Activated CD4-positive, alpha-beta T cell treated with anti-CD3 and anti-CD28 coated beads, Interleukin-2, amount 10 ng/mL, durations not matched to agents 24 days and 14 days (primary cell): Measurements from ENCODE around the gene NOP9. TPM values are rescaled to one million over a fixed set of nuclear protein-coding genes. Genes with fewer than 3 reads are reported as not detected.
"Not testable (repeated sequence)": the region's sequence is repeated elsewhere in the genome, so short reads cannot be mapped to it uniquely, and the experiment has no call there.

Experiments
- DNase-seq: peaks from one replicate; pipeline ENCODE4 v3.0.0; 2022
- H3K27ac Mint-ChIP-seq: one replicate; pipeline ENCODE4 v1.8.0; 2022; ENCODE audit warnings: mild to moderate bottlenecking, mixed read lengths
- H3K27me3 Mint-ChIP-seq: one replicate; pipeline ENCODE4 v1.8.0; 2022; ENCODE audit warnings: mixed read lengths
- H3K36me3 Mint-ChIP-seq: one replicate; pipeline ENCODE4 v1.8.0; 2022; ENCODE audit warnings: low read depth, mild to moderate bottlenecking, mixed read lengths
- H3K4me1 Mint-ChIP-seq: one replicate; pipeline ENCODE4 v1.8.0; 2021; ENCODE audit warnings: mixed read lengths
- H3K4me3 Mint-ChIP-seq: one replicate; pipeline ENCODE4 v1.8.0; 2022; ENCODE audit warnings: mild to moderate bottlenecking, moderate library complexity, mixed read lengths
- H3K9me3 Mint-ChIP-seq: one replicate; pipeline ENCODE4 v1.8.0; 2021; ENCODE audit warnings: mixed read lengths
- intact Hi-C: fragments of 100-400 bp; cut with micrococcal nuclease; formaldehyde crosslinking; loops from one replicate; pipeline ENCODE4 v1.15.1; 2023
- total RNA-seq: library from RNA; stranded (reverse); gene quantifications from 2 replicates; pipeline ENCODE4 v1.2.3, GENCODE V29; 2022

The NOP9 gene
- total RNA-seq, 1 donor from 2014 or later, result 48.3 TPM

GRCh38 chr14:24325963-24326362, 26.3 kb downstream of the NOP9 start:
- H3K9me3 Mint-ChIP-seq, result no peaks in the 10 kb centered on the region
- no peaks in the 10 kb centered on the region for H3K36me3 Mint-ChIP-seq
- H3K4me3 Mint-ChIP-seq, result no peak overlapping the region
- peaks cover 30% of the 10 kb centered on the region for H3K4me1 Mint-ChIP-seq
- DNase-seq, result no peak
- intact Hi-C loops, result no loop called here
- H3K27ac Mint-ChIP-seq, result no peak overlapping the region
- peaks cover 5% of the 10 kb centered on the region for H3K27me3 Mint-ChIP-seq

GRCh38 chr14:24327303-24327702, 27.7 kb downstream of the NOP9 start:
- Mint-ChIP-seq H3K4me1 (peaks cover 39% of the 10 kb centered on the region), H3K27me3 (peaks cover 11% of the 10 kb centered on the region), H3K27ac (no peak overlapping the region), H3K4me3 (no peak overlapping the region), H3K9me3 (no peaks in the 10 kb centered on the region), H3K36me3 (no peaks in the 10 kb centered on the region)
- DNase-seq, result no peak
- intact Hi-C loops, result no loop called here

DNA sequence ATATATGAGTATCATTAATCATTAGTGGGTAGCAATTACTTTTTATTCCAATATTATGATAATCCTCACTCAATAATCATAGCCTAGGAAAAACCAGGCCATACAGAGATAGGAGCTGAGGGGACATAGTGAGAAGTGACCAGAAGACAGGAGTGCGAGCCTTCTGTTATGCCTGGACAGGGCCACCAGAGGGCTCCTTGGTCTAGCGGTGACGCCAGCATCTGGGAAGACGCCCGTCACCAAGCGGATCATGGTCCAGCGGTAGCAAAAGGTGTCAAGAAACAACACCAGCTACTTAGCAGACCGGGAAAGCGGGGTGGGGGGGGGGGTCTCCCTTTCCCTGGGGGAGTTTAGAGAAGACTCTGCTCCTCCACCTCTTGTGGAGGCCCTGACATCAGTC, 28.3 kb downstream of the NOP9 start:
- intact Hi-C loops, H3K9me3 Mint-ChIP-seq, H3K4me3 Mint-ChIP-seq, H3K36me3 Mint-ChIP-seq, H3K27ac Mint-ChIP-seq: not testable (repeated sequence)
- H3K4me1 Mint-ChIP-seq, result peaks cover 42% of the 10 kb centered on the region
- DNase-seq, result peak; percentile 72
- H3K27me3 Mint-ChIP-seq, result peaks cover 13% of the 10 kb centered on the region

- Mint-ChIP-seq H3K27ac (no peak overlapping the region), H3K36me3 (no peaks in the 10 kb centered on the region), H3K4me3 (no peak overlapping the region), H3K27me3 (peaks cover 17% of the 10 kb centered on the region), H3K4me1 (peaks cover 47% of the 10 kb centered on the region), H3K9me3 (no peaks in the 10 kb centered on the region)
- intact Hi-C loops, result no loop called here
- DNase-seq, result no peak
These were observed 29.5 kb downstream of the NOP9 start for GRCh38 chr14:24329073-24329663.

DNA sequence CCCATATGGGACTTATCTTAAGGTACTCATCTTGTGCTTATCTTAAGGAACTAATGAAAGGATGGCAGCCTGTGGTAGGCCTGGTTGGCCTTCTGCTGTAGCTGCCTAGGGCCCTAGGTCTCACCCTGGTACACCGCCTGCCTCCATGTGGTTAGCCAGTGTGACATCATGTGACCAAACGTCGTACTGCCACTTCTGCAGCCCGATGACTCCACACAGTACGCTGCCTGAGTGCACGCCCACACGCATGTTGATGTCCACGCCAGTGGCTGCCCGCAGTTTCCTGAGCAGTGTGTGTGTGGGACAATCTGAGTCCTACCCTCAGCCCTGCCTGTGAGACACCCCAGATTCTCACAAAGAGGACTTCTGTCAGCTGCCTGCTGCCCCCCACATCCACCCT, 30.1 kb downstream of the NOP9 start:
- Mint-ChIP-seq H3K27me3 (peaks cover 21% of the 10 kb centered on the region), H3K9me3 (no peaks in the 10 kb centered on the region), H3K36me3 (no peaks in the 10 kb centered on the region), H3K4me3 (no peak overlapping the region), H3K27ac (no peak overlapping the region), H3K4me1 (peaks cover 50% of the 10 kb centered on the region)
- intact Hi-C loops, result loop anchor here (5.0 kb wide), 1 partner anchor 343 kb away; no protein-coding TSS in a partner anchor
- peak; percentile 79 for DNase-seq

- Mint-ChIP-seq H3K4me3 (no peak overlapping the region), H3K4me1 (peaks cover 55% of the 10 kb centered on the region), H3K36me3 (peaks cover 8% of the 10 kb centered on the region), H3K9me3 (no peaks in the 10 kb centered on the region), H3K27ac (no peak overlapping the region), H3K27me3 (peaks cover 29% of the 10 kb centered on the region)
- intact Hi-C loops, result loop anchor here (5.0 kb wide), 1 partner anchor 341 kb away; no protein-coding TSS in a partner anchor
- no peak for DNase-seq
These were observed 31.5 kb downstream of the NOP9 start for GRCh38 chr14:24330973-24331674.

GRCh38 chr14:24331731-24332267, 32.1 kb downstream of the NOP9 start:
- Mint-ChIP-seq H3K4me1 (peaks cover 56% of the 10 kb centered on the region), H3K9me3 (no peaks in the 10 kb centered on the region), H3K27ac (peak overlapping the region; percentile 26), H3K4me3 (peak overlapping the region; percentile 87), H3K36me3 (peaks cover 14% of the 10 kb centered on the region), H3K27me3 (peaks cover 33% of the 10 kb centered on the region)
- no peak for DNase-seq
- intact Hi-C loops, result loop anchor here (1.0 to 5.0 kb wide), 4 partner anchors 21 to 341 kb away; partner anchors contain the start of genes LTB4R and LTB4R2

DNA sequence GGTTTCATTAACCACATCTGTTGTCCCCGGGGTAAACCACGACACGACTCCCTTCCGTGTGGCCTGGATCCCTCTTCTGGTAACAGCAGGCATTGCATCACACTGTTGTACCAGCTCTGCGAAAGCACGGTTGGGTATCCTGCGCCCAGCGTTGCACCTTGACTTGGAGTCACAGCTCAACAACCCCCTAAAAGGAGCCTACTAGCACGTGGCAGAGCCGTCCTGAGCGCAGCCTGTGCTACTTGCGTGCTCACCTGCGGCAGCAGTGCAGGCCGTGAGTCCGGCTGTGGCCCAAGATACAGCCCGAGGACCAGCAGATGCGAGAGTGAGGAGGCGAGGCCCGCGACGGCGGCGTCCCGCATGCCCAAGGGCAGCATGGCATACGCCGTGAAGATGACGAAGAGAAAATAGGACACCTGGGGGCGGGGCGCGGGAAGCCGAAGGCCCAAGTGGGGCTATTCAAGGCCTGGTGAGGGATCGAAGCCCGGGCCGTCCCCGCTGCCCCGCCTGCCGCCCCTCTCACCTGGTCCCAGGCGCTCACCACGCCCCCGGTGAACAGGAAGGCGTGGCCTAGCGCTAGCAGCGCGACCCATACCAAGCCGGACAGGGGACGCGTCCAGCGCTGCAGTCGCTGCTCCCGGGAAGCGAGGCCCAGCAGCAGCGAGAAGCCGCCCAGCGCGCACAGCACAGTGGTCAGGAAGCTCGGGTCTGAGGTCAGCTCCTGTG, 32.8 kb downstream of the NOP9 start:
- H3K27me3 Mint-ChIP-seq, result peaks cover 33% of the 10 kb centered on the region
- DNase-seq, result peak; percentile 95
- no peaks in the 10 kb centered on the region for H3K9me3 Mint-ChIP-seq
- H3K4me1 Mint-ChIP-seq, result peaks cover 51% of the 10 kb centered on the region
- H3K36me3 Mint-ChIP-seq, result peaks cover 20% of the 10 kb centered on the region
- intact Hi-C loops, result loop anchor here (1.0 to 5.0 kb wide), 4 partner anchors 22 to 340 kb away; partner anchors contain the start of genes LTB4R and LTB4R2
- peak overlapping the region; percentile 26 for H3K27ac Mint-ChIP-seq
- H3K4me3 Mint-ChIP-seq, result peak overlapping the region; percentile 87

DNA sequence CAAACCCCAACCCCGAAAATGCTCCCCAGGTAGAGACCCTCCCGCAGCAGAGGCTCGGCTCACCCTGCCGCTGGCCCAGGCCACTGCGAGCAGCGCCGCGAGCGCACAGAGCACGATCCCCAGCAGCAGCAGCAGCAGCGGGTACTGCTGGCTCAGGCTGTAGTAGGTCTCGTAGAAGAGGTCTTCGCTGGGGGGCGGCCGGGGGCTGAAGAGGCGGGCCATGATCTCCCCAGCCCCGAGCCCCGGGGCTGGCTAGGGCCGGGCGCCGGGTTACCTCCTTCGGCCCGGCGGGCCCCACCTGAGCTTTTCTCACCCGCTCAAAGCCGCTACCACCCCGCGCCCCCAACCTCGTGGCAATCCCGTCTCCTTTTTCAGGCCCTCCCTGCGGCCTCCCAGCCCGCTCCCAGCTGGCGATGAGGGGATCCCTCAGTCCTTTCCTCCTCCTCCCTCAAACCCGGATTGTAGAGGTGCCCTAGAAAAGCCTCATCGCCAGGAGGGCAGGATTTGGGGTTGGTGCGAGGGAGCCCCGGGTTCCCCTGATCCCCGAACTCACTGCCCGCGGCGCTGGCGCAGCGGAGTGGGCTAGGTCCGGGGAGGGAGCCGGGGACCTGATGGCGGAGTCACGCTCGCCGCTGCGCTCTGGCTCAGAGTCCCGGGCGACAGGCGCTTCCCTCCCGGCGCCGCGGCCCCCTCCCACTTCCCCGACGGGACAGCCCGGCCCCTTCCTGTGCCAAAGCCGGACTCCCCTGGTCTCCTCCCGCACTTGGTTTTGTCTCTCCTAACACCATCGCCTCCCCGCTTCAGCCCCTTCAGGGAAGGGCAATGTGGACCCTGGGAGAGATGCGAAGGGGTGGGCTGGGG, 35.0 kb downstream of the NOP9 start, which contains the start of gene ADCY4:
TSS of gene ADCY4 (minus strand) at position 641 of the 861 bp plus-strand sequence. CDS start at position 222, 419 bp downstream.
- peaks cover 47% of the 10 kb centered on the region for H3K4me1 Mint-ChIP-seq
- intact Hi-C loops, result loop anchor here (5.0 kb wide), 1 partner anchor 338 kb away; no protein-coding TSS in a partner anchor
- peaks cover 33% of the 10 kb centered on the region for H3K27me3 Mint-ChIP-seq
- DNase-seq, result peak; percentile 75
- H3K27ac Mint-ChIP-seq, result peak within 1 kb of the TSS; percentile 45
- H3K4me3 Mint-ChIP-seq, result peak within 1 kb of the TSS; percentile 61
- H3K9me3 Mint-ChIP-seq, result no peaks in the 10 kb centered on the region
- H3K36me3 Mint-ChIP-seq, result peaks cover 30% of the 10 kb centered on the region

GRCh38 chr14:24335461-24336171, 36.0 kb downstream of the NOP9 start:
- H3K27me3 Mint-ChIP-seq, result peaks cover 31% of the 10 kb centered on the region
- H3K4me1 Mint-ChIP-seq, result peaks cover 46% of the 10 kb centered on the region
- H3K9me3 Mint-ChIP-seq, result no peaks in the 10 kb centered on the region
- H3K4me3 Mint-ChIP-seq, result peak overlapping the region; percentile 35
- intact Hi-C loops, result no loop called here
- DNase-seq, result no peak
- H3K36me3 Mint-ChIP-seq, result peaks cover 30% of the 10 kb centered on the region
- H3K27ac Mint-ChIP-seq, result no peak overlapping the region

GRCh38 chr14:24337144-24337823, 37.6 kb downstream of the NOP9 start:
- Mint-ChIP-seq H3K4me1 (peaks cover 37% of the 10 kb centered on the region), H3K27ac (no peak overlapping the region), H3K36me3 (peaks cover 30% of the 10 kb centered on the region), H3K27me3 (peaks cover 31% of the 10 kb centered on the region), H3K9me3 (no peaks in the 10 kb centered on the region), H3K4me3 (peak overlapping the region; percentile 93)
- intact Hi-C loops, result no loop called here
- no peak for DNase-seq

DNA sequence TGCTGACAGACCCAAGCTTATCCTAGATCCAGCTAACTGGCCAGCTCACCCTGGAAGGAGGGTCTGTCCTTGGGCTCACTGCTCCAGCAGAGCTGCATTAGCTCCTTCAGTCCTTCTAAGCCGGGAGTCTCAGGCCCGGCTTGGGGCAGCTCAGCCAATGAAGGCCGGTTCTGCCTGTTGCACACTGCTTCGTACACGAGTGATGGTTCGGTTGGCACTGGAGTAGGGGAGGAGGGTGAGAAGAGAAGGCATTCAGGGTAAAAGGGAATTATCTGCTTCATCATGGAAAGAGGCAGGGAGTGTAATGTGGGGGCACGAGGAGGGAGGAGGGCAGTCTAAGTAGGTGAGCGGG, 38.1 kb downstream of the NOP9 start:
- H3K27ac Mint-ChIP-seq, result no peak overlapping the region
- DNase-seq, result peak; percentile 57
- intact Hi-C loops, result no loop called here
- peaks cover 35% of the 10 kb centered on the region for H3K4me1 Mint-ChIP-seq
- peaks cover 32% of the 10 kb centered on the region for H3K27me3 Mint-ChIP-seq
- H3K4me3 Mint-ChIP-seq, result peak overlapping the region; percentile 93
- peaks cover 30% of the 10 kb centered on the region for H3K36me3 Mint-ChIP-seq
- H3K9me3 Mint-ChIP-seq, result no peaks in the 10 kb centered on the region
